Epithelial cell of esophagus (primary cell): Measurements from ENCODE around the gene FAM120C.
A peak's percentile ranks its signal among the peaks of the same experiment; 100 is the strongest.

Source experiments
- DNase-seq: peaks from one replicate; pipeline ENCODE4 v3.0.0; 2010; ENCODE audit warnings: low read depth
- H3K4me3 ChIP-seq: 2 replicates; pipeline ENCODE4 v1.5.1; 2011; ENCODE audit warnings: mild to moderate bottlenecking, low read length, control low read depth
- CTCF ChIP-seq: IDR thresholded peaks from 2 replicates; pipeline ENCODE4 v1.5.1; 2011; ENCODE audit warnings: low read depth, mild to moderate bottlenecking, low read length, control low read depth, inconsistent platforms; ENCODE audit not compliant: insufficient read depth; ENCODE audit errors: missing control alignments

The FAM120C gene

GRCh38 chrX:54166915-54167314, 16.1 kb downstream of the FAM120C start:
- no peak for TF ChIP-seq CTCF
- no peak overlapping the region for H3K4me3 ChIP-seq
- DNase-seq = no peak

DNA sequence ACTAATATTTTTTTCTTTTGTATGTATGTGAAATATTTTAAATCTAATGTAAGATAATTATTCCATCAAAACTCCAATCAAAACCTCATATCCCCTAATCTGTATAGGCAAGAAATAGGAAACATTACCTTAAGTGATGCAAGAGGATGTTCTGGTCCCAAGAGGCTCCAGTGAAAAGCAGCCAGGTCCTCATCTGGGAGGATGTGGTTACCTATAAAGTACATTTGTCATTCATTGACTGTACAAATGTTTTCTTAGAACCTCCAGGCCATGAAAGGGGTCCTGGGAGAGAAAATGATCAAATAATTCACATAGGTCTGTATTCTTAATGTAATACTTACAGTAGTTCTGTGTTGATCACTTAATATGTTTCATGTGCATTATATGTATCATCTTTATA, 25.5 kb downstream of the FAM120C start:
- no peak for TF ChIP-seq CTCF
- DNase-seq = no peak
- no peak overlapping the region for H3K4me3 ChIP-seq

DNA sequence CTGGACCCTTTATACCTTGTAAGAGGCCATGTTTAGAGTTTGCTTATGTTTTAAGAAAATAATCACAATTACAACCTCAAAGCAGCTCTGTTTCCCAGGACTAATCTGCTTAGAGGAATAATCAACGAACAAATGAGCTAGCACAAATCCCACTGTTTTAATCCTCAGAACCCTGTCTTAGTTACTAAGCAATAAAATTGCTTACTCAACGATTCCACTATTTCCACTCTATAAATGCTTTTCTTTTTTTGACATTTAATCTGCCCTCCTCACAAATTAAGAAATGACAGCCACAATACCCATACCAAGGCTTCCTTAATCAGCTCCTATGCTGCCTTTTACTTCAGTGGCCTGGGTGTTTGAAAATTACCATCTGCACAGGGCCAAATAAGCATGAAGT, 48.8 kb downstream of the FAM120C start:
- TF ChIP-seq CTCF = no peak
- H3K4me3 ChIP-seq = no peak overlapping the region
- DNase-seq = no peak

GRCh38 chrX:54116391-54116790, 66.7 kb downstream of the FAM120C start:
- H3K4me3 ChIP-seq = no peak overlapping the region
- peak; percentile 3 for DNase-seq
- no peak for TF ChIP-seq CTCF

DNA sequence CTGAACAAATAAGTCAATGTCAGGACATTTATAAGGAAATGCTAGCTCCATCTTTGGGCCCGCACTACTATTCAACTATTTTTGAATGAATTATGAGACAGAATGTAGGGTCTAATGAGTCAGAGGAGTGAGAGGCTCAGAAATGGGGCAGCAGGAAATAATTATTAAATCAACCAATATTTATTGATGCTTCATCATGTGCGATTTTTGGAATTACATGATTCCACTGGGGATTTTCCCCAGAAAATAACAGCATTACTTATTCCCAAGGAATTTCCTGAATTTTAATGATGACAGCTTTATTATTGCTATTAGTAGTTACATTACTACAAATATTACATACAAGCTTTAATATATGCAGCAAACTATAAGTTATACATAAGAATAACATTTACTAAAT, 89.5 kb downstream of the FAM120C start:
- DNase-seq = no peak

GRCh38 chrX:54093159-54093558, 89.9 kb downstream of the FAM120C start:
- no peak for DNase-seq
- TF ChIP-seq CTCF = no peak

More for the DNA sequence above, 89.5 kb downstream of the FAM120C start:
- TF ChIP-seq CTCF = no peak
- no peak overlapping the region for H3K4me3 ChIP-seq

DNA sequence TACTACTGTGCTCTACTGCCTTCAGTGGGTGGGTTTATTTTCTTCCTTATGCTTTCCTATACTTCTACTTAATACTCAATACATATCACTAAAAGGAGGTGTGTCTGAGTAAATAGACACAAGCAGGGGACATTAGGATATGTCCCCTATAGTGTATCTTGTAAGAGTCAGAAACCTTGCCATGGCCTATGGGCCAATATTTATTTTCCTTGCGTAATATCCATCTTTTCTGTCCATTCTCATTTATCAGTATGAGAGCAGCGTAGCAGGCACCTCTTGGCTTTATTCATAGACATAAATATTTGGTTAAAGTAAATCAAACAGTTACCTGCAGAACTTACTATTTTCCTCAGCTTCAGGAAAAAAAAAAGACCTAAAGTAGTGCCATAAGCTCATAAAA, 92.2 kb downstream of the FAM120C start:
- no peak for TF ChIP-seq CTCF

More at GRCh38 chrX:54093159-54093558, 89.9 kb downstream of the FAM120C start:
- H3K4me3 ChIP-seq = no peak overlapping the region

More for the DNA sequence above, 92.2 kb downstream of the FAM120C start:
- H3K4me3 ChIP-seq = no peak overlapping the region
- DNase-seq = no peak
